Neural progenitor cell (in vitro differentiated cells): ENCODE measurements around the gene CST9L. TPM values are rescaled to one million over a fixed set of nuclear protein-coding genes. Genes with fewer than 3 reads are reported as not detected.

Experiments
- DNase-seq: peaks from one replicate; pipeline ENCODE4 v3.0.0-alpha.2; 2016; ENCODE audit warnings: low spot score
- H2AFZ ChIP-seq: fragments of 200-600 bp; sonication (generic); replicated peaks from 2 replicates; pipeline ENCODE4 v1.6.1; 2016; ENCODE audit warnings: antibody characterized with exemption
- H3F3A ChIP-seq: fragments of 200-600 bp; sonication (generic); 2 replicates; pipeline ENCODE4 v1.6.1; 2016; ENCODE audit warnings: antibody characterized with exemption, low read depth
- H3K27ac ChIP-seq: fragments of 200-600 bp; sonication (generic); 2 replicates; pipeline ENCODE4 v1.5.1; 2016; ENCODE audit warnings: mild to moderate bottlenecking
- H3K27me3 ChIP-seq: fragments of 200-600 bp; sonication (generic); 2 replicates; pipeline ENCODE4 v1.6.1; 2016; ENCODE audit warnings: mild to moderate bottlenecking, moderate library complexity
- H3K36me3 ChIP-seq: fragments of 200-600 bp; sonication (generic); 2 replicates; pipeline ENCODE4 v1.5.1; 2016
- H3K4me1 ChIP-seq: fragments of 200-600 bp; sonication (generic); 2 replicates; pipeline ENCODE4 v1.6.1; 2016; ENCODE audit warnings: mixed run types
- H3K4me2 ChIP-seq: fragments of 200-600 bp; sonication (generic); 2 replicates; pipeline ENCODE4 v1.6.1; 2016
- H3K4me3 ChIP-seq: fragments of 200-600 bp; sonication (generic); 2 replicates; pipeline ENCODE4 v1.5.1; 2016
- H3K79me2 ChIP-seq: fragments of 200-600 bp; sonication (generic); 2 replicates; pipeline ENCODE4 v1.6.1; 2016; ENCODE audit warnings: low read depth
- H3K9ac ChIP-seq: fragments of 200-600 bp; sonication (generic); 2 replicates; pipeline ENCODE4 v1.6.1; 2016
- H3K9me3 ChIP-seq: fragments of 200-600 bp; sonication (generic); 2 replicates; pipeline ENCODE4 v1.5.1; 2016; ENCODE audit warnings: low read depth
- H4K20me1 ChIP-seq: fragments of 200-600 bp; sonication (generic); 2 replicates; pipeline ENCODE4 v1.6.1; 2016; ENCODE audit warnings: low read depth
- H3K27ac Mint-ChIP-seq: 3 replicates; pipeline ENCODE4 v1.8.0; 2021; ENCODE audit warnings: mixed read lengths
- H3K27me3 Mint-ChIP-seq: 2 replicates; pipeline ENCODE4 v1.8.0; 2022; ENCODE audit warnings: low read depth, mild to moderate bottlenecking, inconsistent platforms, moderate library complexity, mixed read lengths; ENCODE audit not compliant: insufficient read depth
- H3K36me3 Mint-ChIP-seq: 3 replicates; pipeline ENCODE4 v1.8.0; 2021; ENCODE audit warnings: mixed read lengths
- H3K4me1 Mint-ChIP-seq: 3 replicates; pipeline ENCODE4 v1.8.0; 2021; ENCODE audit warnings: mixed read lengths
- H3K4me3 Mint-ChIP-seq: 3 replicates; pipeline ENCODE4 v1.8.0; 2021; ENCODE audit warnings: mild to moderate bottlenecking, moderate library complexity, mixed read lengths
- H3K9me3 Mint-ChIP-seq: 3 replicates; pipeline ENCODE4 v1.8.0; 2020; ENCODE audit warnings: mixed read lengths
- CTCF ChIP-seq: fragments of 200-600 bp; sonication (generic); IDR thresholded peaks from 2 replicates; pipeline ENCODE4 v1.5.1; 2017; ENCODE audit warnings: antibody characterized with exemption, mild to moderate bottlenecking
- EZH2 ChIP-seq: fragments of 200-600 bp; sonication (generic); IDR thresholded peaks from 2 replicates; pipeline ENCODE4 v1.6.1; 2017; ENCODE audit warnings: antibody characterized with exemption, mild to moderate bottlenecking, moderate library complexity
- EZH2phosphoT487 ChIP-seq: fragments of 200-600 bp; sonication (generic); IDR thresholded peaks from 2 replicates; pipeline ENCODE4 v1.6.1; 2017; ENCODE audit warnings: antibody characterized with exemption
- total RNA-seq: library from RNA; depleted of rRNA; stranded (reverse); fragments of >200 nt; gene quantifications from 2 replicates; pipeline ENCODE4 v1.2.3, GENCODE V29; 2015; ENCODE audit warnings: low replicate concordance

Gene CST9L
- total RNA-seq, 1 donor from 2014 or later: not detected

- no peak overlapping the region for H3K27ac Mint-ChIP-seq
These were observed 38.4 kb upstream of the CST9L start for GRCh38 chr20:23606652-23607049.

GRCh38 chr20:23605867-23606651 lies 37.8 kb upstream of the CST9L start, which contains the start of gene CST9:
Gene CST9 (minus strand): TSS chr20:23605917. CDS start chr20:23605864, 53 bp downstream.
- no peaks in the 10 kb centered on the region for H3K27me3 ChIP-seq
- TF ChIP-seq EZH2: no peak
- TF ChIP-seq EZH2phosphoT487: no peak
- TF ChIP-seq CTCF: no peak
- peaks cover 16% of the 10 kb centered on the region for H3K4me1 ChIP-seq
- Mint-ChIP-seq H3K27ac (no peak within 1 kb of the TSS), H3K4me1 (peaks cover 30% of the 10 kb centered on the region), H3K9me3 (peaks cover 4% of the 10 kb centered on the region), H3K27me3 (peaks cover 11% of the 10 kb centered on the region), H3K36me3 (no peaks in the 10 kb centered on the region), H3K4me3 (peak within 1 kb of the TSS; percentile 16)
- no peaks in the 10 kb centered on the region for H3K36me3 ChIP-seq
- peaks cover 5% of the 10 kb centered on the region for H3F3A ChIP-seq
- H3K4me2 ChIP-seq: no peak within 1 kb of the TSS
- H3K9ac ChIP-seq: no peak within 1 kb of the TSS
- H3K79me2 ChIP-seq: no peaks in the 10 kb centered on the region
- no peaks in the 10 kb centered on the region for H3K9me3 ChIP-seq
- no peaks in the 10 kb centered on the region for H4K20me1 ChIP-seq
- DNase-seq: peak; percentile 1
- no peak within 1 kb of the TSS for H3K27ac ChIP-seq
- H3K4me3 ChIP-seq: no peak within 1 kb of the TSS
- peak within 1 kb of the TSS; percentile 48 for H2AFZ ChIP-seq

More at GRCh38 chr20:23606652-23607049, 38.4 kb upstream of the CST9L start:
- Mint-ChIP-seq H3K4me1 (peaks cover 30% of the 10 kb centered on the region), H3K9me3 (peaks cover 8% of the 10 kb centered on the region), H3K36me3 (no peaks in the 10 kb centered on the region), H3K4me3 (peak overlapping the region; percentile 16), H3K27me3 (peaks cover 11% of the 10 kb centered on the region)
- Histone ChIP-seq H3K36me3 (no peaks in the 10 kb centered on the region), H3K9me3 (no peaks in the 10 kb centered on the region), H3K79me2 (no peaks in the 10 kb centered on the region), H3K27me3 (no peaks in the 10 kb centered on the region), H4K20me1 (no peaks in the 10 kb centered on the region), H3K4me2 (no peak overlapping the region), H2AFZ (peak overlapping the region; percentile 48), H3F3A (peaks cover 5% of the 10 kb centered on the region), H3K9ac (no peak overlapping the region), H3K4me1 (peaks cover 16% of the 10 kb centered on the region), H3K27ac (no peak overlapping the region), H3K4me3 (no peak overlapping the region)
- TF ChIP-seq CTCF (peak; percentile 79), EZH2 (no peak)
- DNase-seq: peak; percentile 86

GRCh38 chr20:23604306-23604705 lies 36.0 kb upstream of the CST9L start:
- Mint-ChIP-seq H3K27ac (no peak overlapping the region), H3K9me3 (peaks cover 3% of the 10 kb centered on the region), H3K36me3 (no peaks in the 10 kb centered on the region), H3K4me1 (peaks cover 21% of the 10 kb centered on the region), H3K27me3 (peaks cover 8% of the 10 kb centered on the region), H3K4me3 (no peak overlapping the region)
- Histone ChIP-seq H3K9ac (no peak overlapping the region), H3K27ac (no peak overlapping the region), H4K20me1 (no peaks in the 10 kb centered on the region), H3K9me3 (no peaks in the 10 kb centered on the region), H2AFZ (no peak overlapping the region), H3K79me2 (no peaks in the 10 kb centered on the region), H3K36me3 (no peaks in the 10 kb centered on the region), H3K4me1 (peaks cover 12% of the 10 kb centered on the region), H3K4me3 (no peak overlapping the region), H3K27me3 (no peaks in the 10 kb centered on the region), H3F3A (peaks cover 4% of the 10 kb centered on the region), H3K4me2 (no peak overlapping the region)
- DNase-seq: no peak
- no peak for TF ChIP-seq EZH2phosphoT487
- TF ChIP-seq EZH2: no peak
- TF ChIP-seq CTCF: no peak
